ENCODE data around the gene HIPK2.

Gene HIPK2

GRCh38 chr7:139700505-139701235 is 77.1 kb downstream of the HIPK2 start:
- H3K27me3 ChIP-seq (ENCODE audit: control insufficient read depth, insufficient read depth, low read length) = no peaks in the 10 kb centered on the region
- no peaks in the 10 kb centered on the region for H3K9me3 ChIP-seq (ENCODE audit: control insufficient read depth, low read length)
- no peaks in the 10 kb centered on the region for H3K36me3 ChIP-seq (ENCODE audit: control insufficient read depth, insufficient read depth, low read length)
- no peak overlapping the region for H2AFZ ChIP-seq
- no peak overlapping the region for H3K4me3 ChIP-seq (ENCODE audit: low read depth, low read length)
- H3K79me2 ChIP-seq = peaks cover 26% of the 10 kb centered on the region
- no peak overlapping the region for H3K4me2 ChIP-seq (ENCODE audit: low read length)
- no peak overlapping the region for H3K9ac ChIP-seq
- H3K4me1 ChIP-seq = peaks cover 3% of the 10 kb centered on the region
- no peak overlapping the region for H3K27ac ChIP-seq
- TF ChIP-seq CTCF (IDR thresholded peaks at IDR 0.05) = no peak

GRCh38 chr7:139699640-139700504 is 77.9 kb downstream of the HIPK2 start:
- H3K27me3 ChIP-seq (ENCODE audit: control insufficient read depth, insufficient read depth, low read length) = no peaks in the 10 kb centered on the region
- no peak overlapping the region for H3K9ac ChIP-seq
- no peak for TF ChIP-seq CTCF (IDR thresholded peaks at IDR 0.05)
- no peak overlapping the region for H2AFZ ChIP-seq
- H3K27ac ChIP-seq = no peak overlapping the region
- H3K79me2 ChIP-seq = peaks cover 30% of the 10 kb centered on the region
- H3K9me3 ChIP-seq (ENCODE audit: control insufficient read depth, low read length) = no peaks in the 10 kb centered on the region
- no peak overlapping the region for H3K4me2 ChIP-seq (ENCODE audit: low read length)
- peaks cover 3% of the 10 kb centered on the region for H3K4me1 ChIP-seq
- no peaks in the 10 kb centered on the region for H3K36me3 ChIP-seq (ENCODE audit: control insufficient read depth, insufficient read depth, low read length)
- no peak overlapping the region for H3K4me3 ChIP-seq (ENCODE audit: low read depth, low read length)

- no peak overlapping the region for H3K4me3 ChIP-seq (ENCODE audit: low read depth, low read length)
- no peak overlapping the region for H2AFZ ChIP-seq
- H3K4me2 ChIP-seq (ENCODE audit: low read length) = no peak overlapping the region
- H3K79me2 ChIP-seq = peaks cover 27% of the 10 kb centered on the region
- peaks cover 8% of the 10 kb centered on the region for H3K4me1 ChIP-seq
- no peaks in the 10 kb centered on the region for H3K9me3 ChIP-seq (ENCODE audit: control insufficient read depth, low read length)
- H3K27ac ChIP-seq = no peak overlapping the region
- H3K9ac ChIP-seq = no peak overlapping the region
- no peak for TF ChIP-seq CTCF (IDR thresholded peaks at IDR 0.05)
- H3K36me3 ChIP-seq (ENCODE audit: control insufficient read depth, insufficient read depth, low read length) = no peaks in the 10 kb centered on the region
- H3K27me3 ChIP-seq (ENCODE audit: control insufficient read depth, insufficient read depth, low read length) = no peaks in the 10 kb centered on the region
Observed at GRCh38 chr7:139698844-139699243, 79.0 kb downstream of the HIPK2 start.

GRCh38 chr7:139698278-139698677 is 79.5 kb downstream of the HIPK2 start:
- Histone ChIP-seq H3K36me3 (ENCODE audit: control insufficient read depth, insufficient read depth, low read length) (no peaks in the 10 kb centered on the region), H3K27ac (no peak overlapping the region), H3K9ac (no peak overlapping the region), H3K4me2 (ENCODE audit: low read length) (no peak overlapping the region), H3K4me1 (peaks cover 8% of the 10 kb centered on the region), H3K4me3 (ENCODE audit: low read depth, low read length) (no peak overlapping the region), H3K27me3 (ENCODE audit: control insufficient read depth, insufficient read depth, low read length) (no peaks in the 10 kb centered on the region), H2AFZ (no peak overlapping the region), H3K79me2 (peaks cover 27% of the 10 kb centered on the region), H3K9me3 (ENCODE audit: control insufficient read depth, low read length) (no peaks in the 10 kb centered on the region)
- TF ChIP-seq CTCF (IDR thresholded peaks at IDR 0.05) = no peak
